K562 (cell line): ENCODE data around the gene DNAJC25.

Source experiments
- TRIM28 ChIP-seq: fragments of 450-650 bp; IDR thresholded peaks from 2 replicates; pipeline ENCODE4 v1.6.1; 2017
- TF ChIP-seq, protein P1 (sequence below): fragments of 250-450 bp; sonication (Bioruptor Pico); IDR thresholded peaks from 2 replicates; pipeline ENCODE4 v1.8.0; 2021; ENCODE audit warnings: mild to moderate bottlenecking, moderate library complexity

DNA sequence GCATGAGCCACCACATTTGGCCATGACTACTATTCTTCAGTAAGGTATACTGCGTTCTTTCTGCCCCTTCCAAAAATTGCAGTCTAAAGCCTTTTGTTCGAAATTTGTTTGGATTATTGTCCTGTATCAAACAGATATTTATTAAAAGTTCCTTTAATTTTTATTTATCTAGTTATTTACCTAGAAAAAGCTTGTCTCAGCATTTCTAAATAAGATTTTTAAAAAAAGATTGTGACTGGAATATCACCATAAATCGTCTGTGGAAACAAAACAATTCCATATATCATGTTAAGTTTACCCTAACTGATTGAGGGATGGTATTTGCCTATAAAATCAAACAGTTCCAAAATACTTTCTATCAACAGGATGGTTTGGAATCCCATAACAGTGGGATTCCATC, 45.0 kb downstream of the DNAJC25 start:
- TF ChIP-seq TRIM28 = no peak
- TF ChIP-seq, protein P1, sequence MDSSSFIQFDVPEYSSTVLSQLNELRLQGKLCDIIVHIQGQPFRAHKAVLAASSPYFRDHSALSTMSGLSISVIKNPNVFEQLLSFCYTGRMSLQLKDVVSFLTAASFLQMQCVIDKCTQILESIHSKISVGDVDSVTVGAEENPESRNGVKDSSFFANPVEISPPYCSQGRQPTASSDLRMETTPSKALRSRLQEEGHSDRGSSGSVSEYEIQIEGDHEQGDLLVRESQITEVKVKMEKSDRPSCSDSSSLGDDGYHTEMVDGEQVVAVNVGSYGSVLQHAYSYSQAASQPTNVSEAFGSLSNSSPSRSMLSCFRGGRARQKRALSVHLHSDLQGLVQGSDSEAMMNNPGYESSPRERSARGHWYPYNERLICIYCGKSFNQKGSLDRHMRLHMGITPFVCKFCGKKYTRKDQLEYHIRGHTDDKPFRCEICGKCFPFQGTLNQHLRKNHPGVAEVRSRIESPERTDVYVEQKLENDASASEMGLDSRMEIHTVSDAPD (CRISPR knock-in tag) = no peak
